Astrocyte (in vitro differentiated cells and primary cell): ENCODE results near the gene FYN. TPM values are rescaled to one million over a fixed set of nuclear protein-coding genes. Genes with fewer than 3 reads are reported as not detected.

Experiments
- DNase-seq: peaks from one replicate; pipeline ENCODE4 v3.0.0-alpha.2; 2010; ENCODE audit warnings: low read depth
- FAIRE-seq: peaks from 2 replicates; lab custom pipeline; 2011; peaks lifted over from hg19 to GRCh38; lab: Jason Lieb, UNC
- H2AFZ ChIP-seq: 2 replicates; pipeline ENCODE4 v1.6.0; 2012; ENCODE audit warnings: low read depth, low read length, inconsistent platforms
- H3K27ac ChIP-seq: 2 replicates; pipeline ENCODE4 v1.5.1; 2011; ENCODE audit warnings: low read depth, low read length, inconsistent platforms
- H3K27me3 ChIP-seq: 2 replicates; pipeline ENCODE4 v1.6.0; 2011; ENCODE audit warnings: low read length, inconsistent platforms; ENCODE audit not compliant: insufficient read depth
- H3K36me3 ChIP-seq: 2 replicates; pipeline ENCODE4 v1.5.1; 2011; ENCODE audit warnings: low read length, inconsistent platforms; ENCODE audit not compliant: insufficient read depth
- H3K4me1 ChIP-seq: 2 replicates; pipeline ENCODE4 v1.5.1; 2011; ENCODE audit warnings: low read length, inconsistent platforms; ENCODE audit not compliant: insufficient read depth
- H3K4me2 ChIP-seq: 2 replicates; pipeline ENCODE4 v1.6.0; 2012; ENCODE audit warnings: low read length, inconsistent platforms
- H3K4me3 ChIP-seq: 2 replicates; pipeline ENCODE4 v1.5.1; 2011; ENCODE audit warnings: low read depth, mild to moderate bottlenecking, low read length, inconsistent platforms; ENCODE audit not compliant: insufficient read depth
- H3K79me2 ChIP-seq: 2 replicates; pipeline ENCODE4 v1.6.0; 2012; ENCODE audit warnings: mild to moderate bottlenecking, low read length, inconsistent platforms; ENCODE audit not compliant: insufficient read depth
- H3K9ac ChIP-seq: 2 replicates; pipeline ENCODE4 v1.6.0; 2012; ENCODE audit warnings: mild to moderate bottlenecking, low read length, inconsistent platforms
- H3K9me3 ChIP-seq: 2 replicates; pipeline ENCODE4 v1.5.1; 2012; ENCODE audit warnings: low read depth, mild to moderate bottlenecking, low read length, inconsistent platforms; ENCODE audit not compliant: insufficient read depth
- H4K20me1 ChIP-seq: 2 replicates; pipeline ENCODE4 v1.6.0; 2012; ENCODE audit warnings: low read length, inconsistent platforms; ENCODE audit not compliant: insufficient read depth
- H3K27ac Mint-ChIP-seq: one replicate; pipeline ENCODE4 v1.8.0; 2021; ENCODE audit warnings: mild to moderate bottlenecking, mixed read lengths; ENCODE audit not compliant: unreplicated experiment
- H3K27me3 Mint-ChIP-seq: one replicate; pipeline ENCODE4 v1.8.0; 2021; ENCODE audit warnings: low read depth, mixed read lengths; ENCODE audit not compliant: unreplicated experiment
- H3K36me3 Mint-ChIP-seq: one replicate; pipeline ENCODE4 v1.8.0; 2021; ENCODE audit warnings: low read depth, mixed read lengths; ENCODE audit not compliant: unreplicated experiment
- H3K4me1 Mint-ChIP-seq: one replicate; pipeline ENCODE4 v1.8.0; 2021; ENCODE audit warnings: low read depth, mixed read lengths; ENCODE audit not compliant: unreplicated experiment
- H3K4me3 Mint-ChIP-seq: one replicate; pipeline ENCODE4 v1.8.0; 2021; ENCODE audit warnings: mild to moderate bottlenecking, moderate library complexity, mixed read lengths; ENCODE audit not compliant: unreplicated experiment
- H3K9me3 Mint-ChIP-seq: one replicate; pipeline ENCODE4 v1.8.0; 2021; ENCODE audit warnings: mild to moderate bottlenecking, mixed read lengths; ENCODE audit not compliant: unreplicated experiment
- EZH2 ChIP-seq: IDR thresholded peaks from 2 replicates; pipeline ENCODE4 v1.6.1; 2012; ENCODE audit warnings: mild to moderate bottlenecking, low read length, inconsistent platforms; ENCODE audit not compliant: insufficient read depth
- total RNA-seq: library from RNA; stranded (reverse); gene quantifications from 2 replicates; pipeline ENCODE4 v1.2.1, GENCODE V29; 2021
- TF ChIP-seq, protein P1 (sequence below): IDR thresholded peaks from 2 replicates; pipeline ENCODE4 v1.5.1; 2011; ENCODE audit warnings: low read depth, mild to moderate bottlenecking, inconsistent platforms, low read length, moderate library complexity; ENCODE audit not compliant: insufficient read depth

FYN gene
- total RNA-seq, 1 donor from 2014 or later, result 167 TPM

DNA sequence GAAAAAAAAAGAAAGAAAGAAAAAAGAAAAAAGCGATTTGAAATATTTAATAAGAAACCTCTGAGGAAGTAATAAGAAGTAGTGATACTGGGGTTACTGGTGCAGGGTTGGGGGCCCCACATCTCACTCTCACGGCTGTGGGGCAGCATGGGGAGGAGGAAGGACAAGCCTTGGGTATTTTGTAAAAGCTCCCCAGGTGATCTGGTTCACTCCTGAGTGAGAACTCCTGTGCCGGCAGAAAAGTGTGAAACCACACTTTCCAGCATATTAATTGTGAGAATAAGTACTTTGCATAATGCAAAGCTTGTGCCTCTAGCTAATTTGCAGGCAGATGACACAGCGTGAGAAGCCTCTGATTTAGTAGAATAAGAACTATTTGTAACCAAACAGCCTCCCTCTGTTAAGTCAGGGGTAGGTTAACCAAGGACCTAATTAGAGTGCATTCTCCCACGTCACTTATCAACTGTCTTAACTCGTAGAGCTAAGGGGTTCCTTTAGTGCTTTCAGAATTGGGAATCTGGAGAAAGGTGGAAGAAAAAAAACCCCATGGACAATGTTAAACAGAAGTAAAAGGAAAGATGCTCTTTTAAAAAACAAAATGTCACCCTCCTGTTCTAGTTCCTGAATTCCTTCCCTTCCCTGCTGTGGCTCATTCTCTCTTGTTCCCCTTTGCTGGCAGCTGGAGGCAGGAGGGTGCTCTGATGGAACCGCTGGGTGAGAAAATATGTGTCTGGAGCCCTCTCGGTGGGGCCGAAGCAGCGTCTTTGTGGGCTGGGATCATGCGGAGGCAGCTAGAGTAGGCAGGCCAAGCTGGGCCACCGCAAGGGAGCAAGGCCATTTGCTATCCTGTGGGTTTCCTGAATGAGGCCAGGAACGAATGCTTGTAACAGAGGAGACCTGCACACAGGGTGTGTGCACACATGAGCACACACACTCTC, 108.7 kb downstream of the FYN start:
- Histone ChIP-seq H3K36me3 (peaks cover 4% of the 10 kb centered on the region), H3K9ac (peak overlapping the region; percentile 4), H3K4me1 (peaks cover 48% of the 10 kb centered on the region), H3K9me3 (no peaks in the 10 kb centered on the region), H3K79me2 (peaks cover 26% of the 10 kb centered on the region), H3K27ac (peak overlapping the region; percentile 23), H2AFZ (peak overlapping the region; percentile 9), H3K27me3 (no peaks in the 10 kb centered on the region), H3K4me2 (peak overlapping the region; percentile 30), H3K4me3 (no peak overlapping the region), H4K20me1 (peaks cover 3% of the 10 kb centered on the region)
- Mint-ChIP-seq H3K36me3 (peaks cover 10% of the 10 kb centered on the region), H3K4me1 (peaks cover 94% of the 10 kb centered on the region), H3K9me3 (no peaks in the 10 kb centered on the region), H3K27me3 (no peaks in the 10 kb centered on the region), H3K27ac (peak overlapping the region; percentile 90), H3K4me3 (no peak overlapping the region)
- FAIRE-seq (no peak), DNase-seq (peak; percentile 61)
- TF ChIP-seq EZH2, result no peak
- TF ChIP-seq, protein P1, sequence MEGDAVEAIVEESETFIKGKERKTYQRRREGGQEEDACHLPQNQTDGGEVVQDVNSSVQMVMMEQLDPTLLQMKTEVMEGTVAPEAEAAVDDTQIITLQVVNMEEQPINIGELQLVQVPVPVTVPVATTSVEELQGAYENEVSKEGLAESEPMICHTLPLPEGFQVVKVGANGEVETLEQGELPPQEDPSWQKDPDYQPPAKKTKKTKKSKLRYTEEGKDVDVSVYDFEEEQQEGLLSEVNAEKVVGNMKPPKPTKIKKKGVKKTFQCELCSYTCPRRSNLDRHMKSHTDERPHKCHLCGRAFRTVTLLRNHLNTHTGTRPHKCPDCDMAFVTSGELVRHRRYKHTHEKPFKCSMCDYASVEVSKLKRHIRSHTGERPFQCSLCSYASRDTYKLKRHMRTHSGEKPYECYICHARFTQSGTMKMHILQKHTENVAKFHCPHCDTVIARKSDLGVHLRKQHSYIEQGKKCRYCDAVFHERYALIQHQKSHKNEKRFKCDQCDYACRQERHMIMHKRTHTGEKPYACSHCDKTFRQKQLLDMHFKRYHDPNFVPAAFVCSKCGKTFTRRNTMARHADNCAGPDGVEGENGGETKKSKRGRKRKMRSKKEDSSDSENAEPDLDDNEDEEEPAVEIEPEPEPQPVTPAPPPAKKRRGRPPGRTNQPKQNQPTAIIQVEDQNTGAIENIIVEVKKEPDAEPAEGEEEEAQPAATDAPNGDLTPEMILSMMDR, result no peak

DNA sequence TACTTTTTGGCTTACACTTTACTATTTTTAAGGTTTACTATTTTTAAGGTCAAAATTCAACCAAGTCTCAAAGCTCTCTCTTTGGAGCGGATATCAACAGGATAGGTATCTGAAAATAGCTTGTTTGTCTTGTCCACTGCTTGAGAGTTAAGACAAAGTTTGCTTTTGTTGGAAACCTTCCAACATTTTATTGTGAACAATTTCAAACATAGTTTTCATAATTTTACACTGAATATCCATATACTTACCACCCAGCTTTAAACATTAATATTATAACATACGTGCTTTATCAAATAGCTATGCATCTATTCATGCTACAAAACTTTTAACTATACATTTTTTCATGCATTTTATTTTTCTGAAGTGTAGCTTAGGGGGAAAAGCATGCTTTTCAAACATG, 109.9 kb downstream of the FYN start:
- peak overlapping the region; percentile 45 for H3K27ac ChIP-seq
- TF ChIP-seq, protein P1, result no peak
- TF ChIP-seq EZH2, result no peak
- Mint-ChIP-seq H3K4me3 (no peak overlapping the region), H3K4me1 (peaks cover 94% of the 10 kb centered on the region), H3K27ac (no peak overlapping the region), H3K27me3 (no peaks in the 10 kb centered on the region), H3K9me3 (no peaks in the 10 kb centered on the region), H3K36me3 (peaks cover 20% of the 10 kb centered on the region)
- H3K4me3 ChIP-seq, result no peak overlapping the region
- peaks cover 30% of the 10 kb centered on the region for H3K79me2 ChIP-seq
- peaks cover 4% of the 10 kb centered on the region for H3K36me3 ChIP-seq
- DNase-seq, result peak; percentile 38
- no peak overlapping the region for H3K9ac ChIP-seq
- no peak for FAIRE-seq
- no peaks in the 10 kb centered on the region for H3K27me3 ChIP-seq
- peak overlapping the region; percentile 31 for H3K4me2 ChIP-seq
- H3K4me1 ChIP-seq, result peaks cover 53% of the 10 kb centered on the region
- H4K20me1 ChIP-seq, result peaks cover 3% of the 10 kb centered on the region
- H3K9me3 ChIP-seq, result no peaks in the 10 kb centered on the region
- no peak overlapping the region for H2AFZ ChIP-seq
